Colonic mucosa (tissue), 4 donors: Measurements from ENCODE around the gene MED6. TPM values are rescaled to one million over a fixed set of nuclear protein-coding genes. Genes with fewer than 3 reads are reported as not detected.

Experiments used
- DNase-seq: peaks from one replicate; pipeline ENCODE4 v3.0.0-alpha.2; 2020
- H3K27ac ChIP-seq: fragments of 200-600 bp; one replicate; pipeline ENCODE4 v1.8.0; 2021
- H3K27me3 ChIP-seq: fragments of 200-600 bp; one replicate; pipeline ENCODE4 v1.8.0; 2021
- H3K36me3 ChIP-seq: fragments of 200-600 bp; one replicate; pipeline ENCODE4 v1.8.0; 2021
- H3K4me1 ChIP-seq: fragments of 200-600 bp; one replicate; pipeline ENCODE4 v1.8.0; 2021; ENCODE audit warnings: mild to moderate bottlenecking
- H3K4me3 ChIP-seq: fragments of 200-600 bp; one replicate; pipeline ENCODE4 v1.8.0; 2021
- H3K9ac ChIP-seq, 2 donors: one replicate each; pipeline ENCODE4 v1.7.0; 2013; ENCODE audit warnings: control low read depth in 2 of 2, low read depth in 2 of 2, low read length in 2 of 2
- H3K9me3 ChIP-seq: fragments of 200-600 bp; one replicate; pipeline ENCODE4 v1.8.0; 2021
- intact Hi-C: fragments of 100-400 bp; cut with DNase I; formaldehyde crosslinking; loops from one replicate; pipeline ENCODE4 v1.14.1; 2022
- total RNA-seq, 2 donors: library from RNA; stranded (reverse); fragmentation: NEBNext Ultra II Directional in 1 of 2; extraction: Animal tissue kit (Norgen Biotek cat#: 25700) in 1 of 2; gene quantifications; one replicate each; pipeline ENCODE4 v1.2.1, GENCODE V29; 2021
- TF ChIP-seq, protein P1 (sequence below): fragments of 200-600 bp; IDR thresholded peaks from one replicate; pipeline ENCODE4 v1.8.0; 2022; ENCODE audit warnings: antibody characterized with exemption, mild to moderate bottlenecking
- donor health status: healthy.
- donor health status: DM: no; HTN: no; CAD: no.
- donor health status: DM: no; HTN: no; CAD: no.

MED6 gene
- total RNA-seq, 2 donors from 2014 or later: 25.7 to 28.0 TPM

DNA sequence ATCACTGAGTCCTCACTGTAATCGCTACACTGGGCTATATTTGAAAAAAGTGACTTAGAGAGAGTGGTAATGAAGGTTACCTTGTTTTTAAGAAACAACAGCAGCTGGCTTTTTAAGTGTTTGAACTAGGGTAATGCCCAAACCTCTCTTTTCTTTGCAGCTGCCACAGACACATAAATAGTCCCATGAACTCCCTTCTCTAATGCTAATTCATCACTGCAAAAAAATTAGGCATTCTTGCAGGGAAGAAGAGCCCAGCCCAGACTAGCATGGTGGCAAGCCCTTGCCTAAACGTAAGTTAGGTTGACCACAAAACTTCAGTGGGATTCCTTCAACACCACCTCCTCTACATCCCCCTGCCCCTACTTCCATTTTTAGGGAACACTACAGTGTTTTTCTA, 17.9 kb upstream of the MED6 start:
- Histone ChIP-seq H3K9me3 (no peaks in the 10 kb centered on the region), H3K4me3 (no peak overlapping the region), H3K36me3 (no peaks in the 10 kb centered on the region), H3K9ac (no peak overlapping the region), H3K27ac (no peak overlapping the region), H3K27me3 (no peaks in the 10 kb centered on the region), H3K4me1 (no peaks in the 10 kb centered on the region)
- DNase-seq: no peak
- intact Hi-C loops: no loop called here
- TF ChIP-seq, protein P1, sequence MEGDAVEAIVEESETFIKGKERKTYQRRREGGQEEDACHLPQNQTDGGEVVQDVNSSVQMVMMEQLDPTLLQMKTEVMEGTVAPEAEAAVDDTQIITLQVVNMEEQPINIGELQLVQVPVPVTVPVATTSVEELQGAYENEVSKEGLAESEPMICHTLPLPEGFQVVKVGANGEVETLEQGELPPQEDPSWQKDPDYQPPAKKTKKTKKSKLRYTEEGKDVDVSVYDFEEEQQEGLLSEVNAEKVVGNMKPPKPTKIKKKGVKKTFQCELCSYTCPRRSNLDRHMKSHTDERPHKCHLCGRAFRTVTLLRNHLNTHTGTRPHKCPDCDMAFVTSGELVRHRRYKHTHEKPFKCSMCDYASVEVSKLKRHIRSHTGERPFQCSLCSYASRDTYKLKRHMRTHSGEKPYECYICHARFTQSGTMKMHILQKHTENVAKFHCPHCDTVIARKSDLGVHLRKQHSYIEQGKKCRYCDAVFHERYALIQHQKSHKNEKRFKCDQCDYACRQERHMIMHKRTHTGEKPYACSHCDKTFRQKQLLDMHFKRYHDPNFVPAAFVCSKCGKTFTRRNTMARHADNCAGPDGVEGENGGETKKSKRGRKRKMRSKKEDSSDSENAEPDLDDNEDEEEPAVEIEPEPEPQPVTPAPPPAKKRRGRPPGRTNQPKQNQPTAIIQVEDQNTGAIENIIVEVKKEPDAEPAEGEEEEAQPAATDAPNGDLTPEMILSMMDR: no peak

DNA sequence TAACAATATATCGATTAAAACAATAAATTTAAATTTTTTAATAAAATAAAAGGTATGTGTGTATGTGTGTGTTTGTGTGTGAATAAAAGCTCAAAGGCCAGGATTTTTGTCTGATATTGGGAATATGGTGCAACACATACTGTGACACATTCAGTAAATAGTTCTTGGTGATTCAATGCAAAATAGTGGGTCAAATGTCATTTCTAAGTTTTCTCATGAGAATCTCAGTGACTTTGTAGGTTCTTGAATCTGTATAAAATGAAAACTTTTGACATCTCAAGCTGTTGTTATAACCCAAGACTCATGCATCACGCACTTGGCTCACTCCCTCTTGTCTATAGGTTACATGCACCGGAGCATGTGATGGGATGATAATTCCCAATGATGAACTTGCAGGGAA, 16.2 kb upstream of the MED6 start:
- Histone ChIP-seq H3K27ac (no peak overlapping the region), H3K9me3 (no peaks in the 10 kb centered on the region), H3K4me3 (no peak overlapping the region), H3K9ac (no peak overlapping the region), H3K27me3 (no peaks in the 10 kb centered on the region), H3K36me3 (no peaks in the 10 kb centered on the region), H3K4me1 (no peaks in the 10 kb centered on the region)
- intact Hi-C loops: no loop called here
- TF ChIP-seq, protein P1: no peak
- no peak for DNase-seq

DNA sequence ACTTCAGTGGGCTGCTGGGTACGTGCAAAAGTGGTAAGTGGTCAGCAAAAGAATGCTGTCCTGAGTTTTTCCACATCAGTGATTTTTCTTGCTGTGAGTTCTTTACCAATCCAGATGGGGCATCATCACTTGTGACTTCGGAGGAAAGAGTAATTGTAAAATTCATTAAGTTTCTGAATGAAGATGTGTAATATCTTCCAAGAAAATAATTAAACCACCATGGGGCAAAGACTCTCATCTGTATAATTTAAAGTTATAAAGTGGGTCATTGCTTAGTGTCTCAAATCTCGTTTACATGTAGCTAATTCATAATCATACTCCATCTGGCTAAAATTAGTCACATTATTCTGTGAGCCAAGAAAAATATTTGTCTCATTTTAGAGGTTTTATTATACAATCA, 10.8 kb upstream of the MED6 start:
- Histone ChIP-seq H3K9me3 (no peaks in the 10 kb centered on the region), H3K4me3 (no peak overlapping the region), H3K27me3 (peaks cover 2% of the 10 kb centered on the region), H3K27ac (no peak overlapping the region), H3K36me3 (no peaks in the 10 kb centered on the region), H3K9ac (no peak overlapping the region), H3K4me1 (no peaks in the 10 kb centered on the region)
- TF ChIP-seq, protein P1: no peak
- no peak for DNase-seq
- intact Hi-C loops: no loop called here

DNA sequence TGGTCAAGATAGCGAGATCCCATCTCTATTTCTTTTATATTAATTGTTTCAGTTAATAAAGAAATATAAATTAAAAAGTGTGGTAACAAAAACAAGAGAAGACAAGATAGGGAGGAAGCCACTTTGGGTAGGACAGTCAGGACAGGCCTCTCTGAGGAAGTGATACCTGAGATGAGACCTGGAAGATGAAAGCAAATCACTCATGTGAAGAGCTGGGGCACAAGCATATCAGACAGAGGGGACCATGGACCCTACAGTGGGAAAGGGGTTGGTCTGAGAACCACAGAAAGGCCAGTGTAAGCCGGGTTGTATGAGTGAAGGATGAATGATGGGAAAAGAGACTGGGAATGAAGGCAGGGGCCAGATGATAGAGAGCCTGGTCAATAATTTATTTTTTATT, 1.8 kb upstream of the MED6 start:
- H3K9me3 ChIP-seq: no peaks in the 10 kb centered on the region
- H3K4me1 ChIP-seq: peaks cover 4% of the 10 kb centered on the region
- no peak overlapping the region for H3K9ac ChIP-seq
- intact Hi-C loops: no loop called here
- DNase-seq: no peak
- TF ChIP-seq, protein P1: no peak
- peaks cover 2% of the 10 kb centered on the region for H3K27me3 ChIP-seq
- no peak overlapping the region for H3K4me3 ChIP-seq
- no peak overlapping the region for H3K27ac ChIP-seq
- H3K36me3 ChIP-seq: no peaks in the 10 kb centered on the region

DNA sequence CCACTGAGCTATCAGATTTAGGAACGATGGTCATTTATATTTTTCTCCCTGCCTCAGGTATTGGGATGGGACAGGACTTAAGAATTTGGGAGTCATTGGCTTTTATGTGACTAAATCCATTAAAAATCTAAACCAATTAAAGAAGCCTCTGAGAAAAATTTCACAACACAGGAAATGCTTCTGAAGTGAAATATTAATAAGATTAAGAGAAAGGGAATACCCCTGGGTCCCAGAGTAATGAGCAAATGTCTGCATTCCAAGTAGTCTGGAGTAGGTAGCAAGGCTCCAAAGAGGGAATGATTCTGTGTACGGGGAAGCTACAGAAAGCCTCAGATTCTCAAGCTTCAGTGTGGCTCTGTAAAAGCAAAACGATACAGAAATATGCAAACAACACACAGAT, 707 bp upstream of the MED6 start:
- TF ChIP-seq, protein P1: no peak
- no peak for DNase-seq
- Histone ChIP-seq H3K4me1 (peaks cover 4% of the 10 kb centered on the region), H3K27me3 (no peaks in the 10 kb centered on the region), H3K27ac (no peak overlapping the region), H3K4me3 (peak overlapping the region; percentile 87), H3K9me3 (no peaks in the 10 kb centered on the region), H3K36me3 (no peaks in the 10 kb centered on the region), H3K9ac (no peak overlapping the region)
- intact Hi-C loops: no loop called here

DNA sequence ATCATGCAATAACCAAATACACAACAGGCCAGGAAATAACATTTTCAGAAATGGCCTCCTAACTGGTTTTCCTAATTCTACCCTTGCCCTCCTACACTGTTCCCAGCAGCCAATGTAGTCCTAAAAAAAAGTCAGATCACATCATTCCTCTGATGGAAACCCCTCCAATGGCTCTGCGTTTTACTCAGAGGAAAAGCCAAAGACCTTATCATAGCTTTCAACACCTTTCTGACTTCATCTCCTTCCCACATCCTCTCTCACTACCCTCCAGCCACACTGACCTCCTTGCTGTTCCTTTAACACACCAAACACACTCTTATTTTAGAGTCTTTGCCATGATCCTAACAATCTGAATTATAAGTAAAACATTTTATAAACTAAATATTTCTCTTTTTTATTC, 1.1 kb downstream of the MED6 start:
- TF ChIP-seq, protein P1: no peak
- DNase-seq: no peak
- no peaks in the 10 kb centered on the region for H3K9me3 ChIP-seq
- H3K9ac ChIP-seq: no peak overlapping the region
- peak overlapping the region; percentile 87 for H3K4me3 ChIP-seq
- H3K36me3 ChIP-seq: peaks cover 4% of the 10 kb centered on the region
- no peak overlapping the region for H3K27ac ChIP-seq
- no peaks in the 10 kb centered on the region for H3K27me3 ChIP-seq
- H3K4me1 ChIP-seq: peaks cover 4% of the 10 kb centered on the region
- intact Hi-C loops: no loop called here
